VCaP (cell line): ENCODE data around the gene ARL13B.
"Not testable (repeated sequence)": the region's sequence is repeated elsewhere in the genome, so short reads cannot be mapped to it uniquely, and the experiment has no call there.

Source experiments
- H3K27ac ChIP-seq: fragments of 450-650 bp; 2 replicates; pipeline ENCODE4 v1.5.1; 2017
- TF ChIP-seq, protein P1 (sequence below): fragments of 450-650 bp; conservative IDR thresholded peaks from 2 replicates; pipeline ENCODE4 v1.5.1; 2017; ENCODE audit warnings: mild to moderate bottlenecking, moderate library complexity

Gene ARL13B

GRCh38 chr3:93979850-93980676 lies at the start of gene ARL13B:
Gene ARL13B, plus strand, starts transcription at chr3:93980155. Its CDS starts 269 bp downstream, at chr3:93980424.
- TF ChIP-seq, protein P1, sequence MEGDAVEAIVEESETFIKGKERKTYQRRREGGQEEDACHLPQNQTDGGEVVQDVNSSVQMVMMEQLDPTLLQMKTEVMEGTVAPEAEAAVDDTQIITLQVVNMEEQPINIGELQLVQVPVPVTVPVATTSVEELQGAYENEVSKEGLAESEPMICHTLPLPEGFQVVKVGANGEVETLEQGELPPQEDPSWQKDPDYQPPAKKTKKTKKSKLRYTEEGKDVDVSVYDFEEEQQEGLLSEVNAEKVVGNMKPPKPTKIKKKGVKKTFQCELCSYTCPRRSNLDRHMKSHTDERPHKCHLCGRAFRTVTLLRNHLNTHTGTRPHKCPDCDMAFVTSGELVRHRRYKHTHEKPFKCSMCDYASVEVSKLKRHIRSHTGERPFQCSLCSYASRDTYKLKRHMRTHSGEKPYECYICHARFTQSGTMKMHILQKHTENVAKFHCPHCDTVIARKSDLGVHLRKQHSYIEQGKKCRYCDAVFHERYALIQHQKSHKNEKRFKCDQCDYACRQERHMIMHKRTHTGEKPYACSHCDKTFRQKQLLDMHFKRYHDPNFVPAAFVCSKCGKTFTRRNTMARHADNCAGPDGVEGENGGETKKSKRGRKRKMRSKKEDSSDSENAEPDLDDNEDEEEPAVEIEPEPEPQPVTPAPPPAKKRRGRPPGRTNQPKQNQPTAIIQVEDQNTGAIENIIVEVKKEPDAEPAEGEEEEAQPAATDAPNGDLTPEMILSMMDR, result no peak
- peak within 1 kb of the TSS; percentile 75 for H3K27ac ChIP-seq

DNA sequence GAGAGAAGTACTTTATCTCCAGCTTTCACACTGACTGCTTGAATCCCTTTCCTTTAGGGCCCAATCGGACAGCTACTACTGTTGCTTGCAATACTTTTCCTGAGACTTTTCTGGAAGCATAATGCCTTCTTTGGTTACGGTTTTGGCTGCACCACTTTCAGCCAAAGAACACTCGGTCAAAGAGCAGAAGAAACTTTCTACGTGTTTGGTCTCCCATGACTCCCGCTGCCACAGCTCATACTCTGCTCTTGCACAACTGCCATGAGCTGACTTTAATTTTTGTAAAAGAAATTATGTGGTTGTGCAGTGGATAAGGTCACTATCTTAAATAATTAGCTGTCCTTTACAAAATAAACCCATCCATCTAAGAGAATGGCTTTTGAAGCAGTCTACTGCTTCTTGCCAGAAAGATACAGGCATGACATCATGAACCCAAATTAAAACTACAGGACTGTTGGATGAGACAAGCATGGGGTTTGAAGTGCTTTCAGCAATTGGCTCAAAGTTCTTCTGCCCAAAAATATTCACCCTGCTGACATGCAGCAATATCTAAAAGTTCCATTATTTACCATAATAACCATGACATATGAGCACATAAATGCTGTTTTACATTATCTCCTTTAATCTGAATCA lies 48.2 kb upstream of the ARL13B start:
- no peak overlapping the region for H3K27ac ChIP-seq
- TF ChIP-seq, protein P1, result no peak

- no peak overlapping the region for H3K27ac ChIP-seq
- TF ChIP-seq, protein P1, result no peak
Measured at GRCh38 chr3:93934366-93935046, 45.4 kb upstream of the ARL13B start.

GRCh38 chr3:93936549-93936948 lies 43.4 kb upstream of the ARL13B start:
- no peak overlapping the region for H3K27ac ChIP-seq
- TF ChIP-seq, protein P1, result no peak

GRCh38 chr3:93937485-93937884 lies 42.5 kb upstream of the ARL13B start:
- not testable (repeated sequence) for H3K27ac ChIP-seq

GRCh38 chr3:93949958-93950357 lies 30.0 kb upstream of the ARL13B start:
- H3K27ac ChIP-seq, result not testable (repeated sequence)

GRCh38 chr3:93961026-93961425 lies 18.9 kb upstream of the ARL13B start:
- no peak overlapping the region for H3K27ac ChIP-seq
- TF ChIP-seq, protein P1, result no peak

DNA sequence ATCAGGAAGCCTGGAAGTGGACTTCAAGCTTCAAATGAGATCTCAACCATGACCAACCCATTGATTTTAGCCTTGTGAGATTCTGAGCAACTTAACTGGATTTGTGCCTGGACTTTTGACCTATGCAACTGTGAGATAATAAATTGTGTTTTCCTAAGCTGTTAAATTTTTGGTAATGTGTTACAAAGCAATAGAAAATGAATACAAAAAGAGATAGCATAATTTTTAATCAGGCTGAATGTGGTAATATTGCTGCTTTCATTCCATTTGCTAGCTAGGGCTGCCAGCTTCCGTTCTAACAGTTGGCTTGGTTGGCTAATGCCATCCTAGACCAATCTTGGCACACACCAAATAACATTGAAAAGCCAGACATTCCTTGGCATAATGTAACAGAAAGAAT lies 18.5 kb upstream of the ARL13B start:
- H3K27ac ChIP-seq, result no peak overlapping the region
- TF ChIP-seq, protein P1, result no peak
